H1 (cell line): ENCODE results near the gene TNPO2. TPM values are rescaled to one million over a fixed set of nuclear protein-coding genes. Genes with fewer than 3 reads are reported as not detected.

Experiments used
- BACH1 ChIP-seq: IDR thresholded peaks from 2 replicates; pipeline ENCODE4 v1.6.1; 2012; ENCODE audit warnings: low read length, improper control_type of control experiment
- CEBPB ChIP-seq: IDR thresholded peaks from 2 replicates; pipeline ENCODE4 v1.6.1; 2012; ENCODE audit warnings: low read depth, low read length
- CREB1 ChIP-seq: IDR thresholded peaks from 2 replicates; pipeline ENCODE4 v1.6.1; 2012; ENCODE audit warnings: inconsistent platforms
- CTBP2 ChIP-seq: IDR thresholded peaks from 2 replicates; pipeline ENCODE4 v1.7.0; 2011; ENCODE audit warnings: borderline replicate concordance, mild to moderate bottlenecking, moderate library complexity, mixed read lengths, low read length; ENCODE audit not compliant: insufficient read depth, insufficient read length
- E2F6 ChIP-seq: IDR thresholded peaks from 2 replicates; pipeline ENCODE4 v1.6.1; 2012; ENCODE audit warnings: inconsistent platforms
- EP300 ChIP-seq, 2 experiments: IDR thresholded peaks; 1 replicate in 1 of 2; 2 replicates in 1 of 2; pipeline ENCODE4 v1.6.1; 2011 to 2012; ENCODE audit warnings: low read depth in 2 of 2, low read length in 2 of 2, mild to moderate bottlenecking in 2 of 2, borderline replicate concordance in 1 of 2, inconsistent platforms in 1 of 2, moderate library complexity in 1 of 2
- GABPA ChIP-seq: IDR thresholded peaks from 2 replicates; pipeline ENCODE4 v1.6.1; 2011; ENCODE audit warnings: mild to moderate bottlenecking, low read length, moderate library complexity, borderline replicate concordance; ENCODE audit not compliant: insufficient read depth
- KDM5A ChIP-seq: fragments of 200-600 bp; IDR thresholded peaks from 2 replicates; pipeline ENCODE4 v1.7.1; 2012; ENCODE audit warnings: mild to moderate bottlenecking, low read length, inconsistent platforms, mixed read lengths
- MAFK ChIP-seq: IDR thresholded peaks from 2 replicates; pipeline ENCODE4 v1.6.1; 2012; ENCODE audit warnings: low read depth, mild to moderate bottlenecking, improper control_type of control experiment, low read length
- NANOG ChIP-seq: IDR thresholded peaks from 2 replicates; pipeline ENCODE4 v1.6.1; 2011; ENCODE audit warnings: low read length, low read depth, mild to moderate bottlenecking, inconsistent platforms; ENCODE audit not compliant: insufficient read depth, poor library complexity, severe bottlenecking
- POLR2A ChIP-seq, 2 experiments: IDR thresholded peaks; 1 replicate in 1 of 2; 2 replicates in 1 of 2; pipeline ENCODE4 v1.6.1; 2011; ENCODE audit warnings: low read depth in 2 of 2, low read length in 2 of 2, mild to moderate bottlenecking in 2 of 2; ENCODE audit errors: control extremely low read depth in 1 of 2
- POLR2AphosphoS5 ChIP-seq: IDR thresholded peaks from 2 replicates; pipeline ENCODE4 v1.6.1; 2011; ENCODE audit warnings: low read depth, low read length
- POU5F1 ChIP-seq: IDR thresholded peaks from 2 replicates; pipeline ENCODE4 v1.6.1; 2011; ENCODE audit warnings: low read depth, mild to moderate bottlenecking, low read length, moderate library complexity
- RFX5 ChIP-seq: IDR thresholded peaks from 2 replicates; pipeline ENCODE4 v1.6.1; 2011; ENCODE audit warnings: low read depth, low read length, improper control_type of control experiment, borderline replicate concordance
- SAP30 ChIP-seq: fragments of 300-600 bp; sonication (generic); IDR thresholded peaks from 2 replicates; pipeline ENCODE4 v1.7.1; 2012; ENCODE audit warnings: low read length, moderate library complexity, mild to moderate bottlenecking, inconsistent platforms; ENCODE audit not compliant: insufficient read depth, insufficient replicate concordance
- SIN3A ChIP-seq, 2 experiments: IDR thresholded peaks in 1 of 2; conservative IDR thresholded peaks in 1 of 2; 2 replicates each; pipeline ENCODE4 v1.6.1; 2011 to 2012; ENCODE audit warnings: low read length in 2 of 2, improper control_type of control experiment in 1 of 2, low read depth in 1 of 2, mild to moderate bottlenecking in 1 of 2
- SP1 ChIP-seq: IDR thresholded peaks from 2 replicates; pipeline ENCODE4 v1.6.1; 2011; ENCODE audit warnings: low read depth, low read length
- YY1 ChIP-seq: IDR thresholded peaks from 2 replicates; pipeline ENCODE4 v1.6.1; 2011; ENCODE audit warnings: low read depth, mild to moderate bottlenecking, low read length
- polyA plus RNA-seq, 7 experiments: library from polyadenylated mRNA; depleted of rRNA in 3 of 7; stranded (reverse) in 5 of 7; unstranded in 2 of 7; fragments of >200 nt in 5 of 7; fragments of 200-250 nt in 2 of 7; gene quantifications; 1 replicate in 5 of 7; 2 replicates in 1 of 7; 4 replicates in 1 of 7; pipeline versions ENCODE4 v1.2.1 to v1.2.3, GENCODE V29; 2011 to 2013; ENCODE audit warnings: missing spikeins in 2 of 7, mixed read lengths in 2 of 7
- total RNA-seq: library from RNA; stranded (reverse); fragmentation: NEBNext Ultra II Directional; extraction: Animal tissue kit (Norgen Biotek cat#: 25700); gene quantifications from 2 replicates; pipeline ENCODE4 v1.2.1, GENCODE V29; 2021
- TF ChIP-seq, protein P1 (sequence below): IDR thresholded peaks from 2 replicates; pipeline ENCODE4 v1.6.1; 2011; ENCODE audit warnings: low read depth, mild to moderate bottlenecking, low read length; ENCODE audit not compliant: insufficient read depth
- TF ChIP-seq, protein P2 (sequence below): IDR thresholded peaks from 2 replicates; pipeline ENCODE4 v1.6.1; 2012; ENCODE audit warnings: low read length, inconsistent platforms

The TNPO2 gene
- total and polyA plus RNA-seq, 2 of the 8 experiments (the other 6 are each of a cell fraction or from before 2014, with no cell fraction given): 112 to 121 TPM

GRCh38 chr19:12696366-12697335, 27.1 kb downstream of the TNPO2 start, which contains the start of gene FBXW9 (continued):
- TF ChIP-seq, protein P1, sequence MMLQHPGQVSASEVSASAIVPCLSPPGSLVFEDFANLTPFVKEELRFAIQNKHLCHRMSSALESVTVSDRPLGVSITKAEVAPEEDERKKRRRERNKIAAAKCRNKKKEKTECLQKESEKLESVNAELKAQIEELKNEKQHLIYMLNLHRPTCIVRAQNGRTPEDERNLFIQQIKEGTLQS: peak; percentile 93
- peak; percentile 87 to 93 for TF ChIP-seq POLR2A (IDR thresholded peaks at IDR 0.05; ENCODE audit: control extremely low read depth in 1 of 2, low read depth in 2 of 2, low read length in 2 of 2)
- TF ChIP-seq YY1: 0 out of 2 replicates have a peak, but pooled peaks have one; percentile 44
- TF ChIP-seq, protein P2, sequence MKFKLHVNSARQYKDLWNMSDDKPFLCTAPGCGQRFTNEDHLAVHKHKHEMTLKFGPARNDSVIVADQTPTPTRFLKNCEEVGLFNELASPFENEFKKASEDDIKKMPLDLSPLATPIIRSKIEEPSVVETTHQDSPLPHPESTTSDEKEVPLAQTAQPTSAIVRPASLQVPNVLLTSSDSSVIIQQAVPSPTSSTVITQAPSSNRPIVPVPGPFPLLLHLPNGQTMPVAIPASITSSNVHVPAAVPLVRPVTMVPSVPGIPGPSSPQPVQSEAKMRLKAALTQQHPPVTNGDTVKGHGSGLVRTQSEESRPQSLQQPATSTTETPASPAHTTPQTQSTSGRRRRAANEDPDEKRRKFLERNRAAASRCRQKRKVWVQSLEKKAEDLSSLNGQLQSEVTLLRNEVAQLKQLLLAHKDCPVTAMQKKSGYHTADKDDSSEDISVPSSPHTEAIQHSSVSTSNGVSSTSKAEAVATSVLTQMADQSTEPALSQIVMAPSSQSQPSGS: no peak
- peak; percentile 98 for TF ChIP-seq GABPA
- TF ChIP-seq MAFK: no peak
- peak; percentile 94 for TF ChIP-seq POLR2AphosphoS5
- no peak for TF ChIP-seq SP1
- TF ChIP-seq CEBPB: no peak
- TF ChIP-seq BACH1: no peak
- TF ChIP-seq EP300 (IDR thresholded peaks at IDR 0.05; ENCODE audit: borderline replicate concordance in 1 of 2, low read depth in 2 of 2, low read length in 2 of 2): no peak
- no peak for TF ChIP-seq RFX5
- TF ChIP-seq KDM5A: peak; percentile 81
- TF ChIP-seq NANOG: no peak
- TF ChIP-seq SIN3A (conservative IDR thresholded peaks at IDR 0.05 in 1 of 2, IDR thresholded peaks at IDR 0.05 in 1 of 2; ENCODE audit: low read depth in 1 of 2, low read length in 2 of 2): peak; percentile 98 to 100
- TF ChIP-seq CTBP2: no peak
- TF ChIP-seq E2F6: no peak
- TF ChIP-seq SAP30: peak; percentile 99
- TF ChIP-seq POU5F1: no peak
- TF ChIP-seq CREB1: peak; percentile 99
